DMS 273 (cell line): ENCODE results near the gene EPYC.
A peak's percentile ranks its signal among the peaks of the same experiment; 100 is the strongest.

ENCODE experiments used
- DNase-seq: peaks from one replicate; lab custom pipeline; 2025; ENCODE audit not compliant: unreplicated experiment; lab: John Stamatoyannopoulos, UW

The EPYC gene

DNA sequence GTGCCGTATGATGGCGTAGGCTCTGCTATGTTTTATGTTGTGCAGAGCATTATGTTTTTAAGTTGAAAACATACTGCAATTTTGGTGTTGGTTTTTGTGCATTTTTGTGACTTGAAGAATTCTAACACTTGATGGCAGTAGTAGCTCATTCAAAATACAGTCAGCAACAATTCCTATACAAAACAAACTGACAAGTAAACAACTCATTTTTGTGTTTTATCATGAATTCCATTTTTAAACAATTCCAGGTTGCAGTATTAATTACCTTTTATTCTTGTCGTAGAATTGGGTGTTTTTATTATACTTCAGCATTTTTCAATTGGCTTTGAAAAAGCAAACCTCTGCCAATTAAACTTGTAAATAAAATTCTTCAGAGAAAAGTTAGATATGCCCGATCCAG lies 45.7 kb downstream of the EPYC start:
- DNase-seq = peak; percentile 2

DNA sequence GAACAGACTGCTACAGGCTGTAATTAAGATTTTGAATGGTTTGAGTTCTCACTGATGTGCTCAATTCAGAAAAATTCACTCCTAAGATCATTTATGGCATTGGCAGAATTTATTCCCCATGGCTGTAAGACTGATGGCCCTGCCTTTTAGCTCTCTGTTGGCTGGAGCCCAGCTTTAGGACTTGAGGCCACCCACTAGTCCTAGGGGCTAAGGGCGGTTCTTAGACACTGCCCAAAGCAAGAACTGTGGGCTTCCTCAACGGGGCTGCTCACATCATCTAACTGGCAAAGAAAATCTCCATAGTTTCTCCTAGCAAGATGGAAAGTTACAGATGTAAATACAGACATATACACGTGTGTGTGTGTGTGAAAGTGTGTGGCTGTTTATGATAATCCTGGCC lies 46.4 kb downstream of the EPYC start:
- DNase-seq = no peak

- DNase-seq = no peak
Observed at GRCh38 chr12:90954921-90955320, 49.9 kb downstream of the EPYC start, which contains the start of gene CCER1. Gene CCER1 (minus strand): TSS chr12:90955176. CDS start chr12:90954742, 434 bp downstream.

DNA sequence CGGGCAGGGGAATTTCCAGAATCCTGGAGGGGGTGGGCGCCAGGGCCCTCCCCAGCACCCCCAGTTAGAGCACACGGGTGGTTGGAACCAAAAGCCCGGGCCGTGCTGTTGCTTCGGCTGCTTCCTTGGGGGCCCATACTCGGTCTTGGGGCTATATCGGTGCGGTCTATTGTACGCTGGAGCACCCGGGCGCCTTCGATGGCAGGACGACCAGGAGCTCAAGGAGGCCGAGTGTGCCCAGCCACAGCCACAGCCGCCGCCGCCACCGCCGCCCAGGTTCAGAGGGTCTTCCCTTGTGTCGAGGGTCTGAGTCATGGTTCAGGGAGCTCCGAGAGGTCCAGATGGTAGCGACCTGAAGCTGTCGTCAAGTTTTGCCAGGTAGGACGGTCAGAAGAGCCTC lies 50.3 kb downstream of the EPYC start:
- no peak for DNase-seq

GRCh38 chr12:90953956-90954421 lies 50.8 kb downstream of the EPYC start:
- no peak for DNase-seq

DNA sequence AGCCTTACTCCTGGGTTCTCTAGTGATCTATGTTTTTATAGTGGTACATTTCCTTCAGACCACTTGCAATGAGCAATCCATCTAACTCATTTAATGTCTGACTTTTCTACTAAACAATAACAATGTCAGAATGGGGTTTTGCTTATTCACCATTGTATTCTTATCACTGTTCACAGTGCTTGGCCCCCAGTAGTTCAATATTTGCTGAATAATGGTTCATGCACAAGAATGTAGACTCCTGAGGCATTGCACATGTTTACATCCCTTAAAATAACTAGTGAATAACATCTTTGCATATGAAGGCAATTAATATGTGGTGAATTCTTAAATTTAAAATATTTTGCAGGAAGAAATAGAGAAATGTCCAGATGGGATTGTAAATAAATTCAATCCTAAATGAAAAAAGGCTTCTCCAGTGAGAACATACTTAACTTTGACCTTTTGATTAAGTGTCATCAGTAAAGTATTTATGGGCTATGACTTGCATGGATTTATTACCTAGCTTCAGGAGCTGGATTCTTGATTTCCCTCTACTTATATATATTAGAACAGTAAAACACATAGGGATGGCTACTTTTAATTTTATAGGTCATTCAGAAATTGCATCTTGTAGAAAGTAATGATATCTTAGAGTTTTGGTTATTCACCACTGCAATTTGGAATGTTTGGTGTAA lies 53.2 kb downstream of the EPYC start:
- DNase-seq = no peak

DNA sequence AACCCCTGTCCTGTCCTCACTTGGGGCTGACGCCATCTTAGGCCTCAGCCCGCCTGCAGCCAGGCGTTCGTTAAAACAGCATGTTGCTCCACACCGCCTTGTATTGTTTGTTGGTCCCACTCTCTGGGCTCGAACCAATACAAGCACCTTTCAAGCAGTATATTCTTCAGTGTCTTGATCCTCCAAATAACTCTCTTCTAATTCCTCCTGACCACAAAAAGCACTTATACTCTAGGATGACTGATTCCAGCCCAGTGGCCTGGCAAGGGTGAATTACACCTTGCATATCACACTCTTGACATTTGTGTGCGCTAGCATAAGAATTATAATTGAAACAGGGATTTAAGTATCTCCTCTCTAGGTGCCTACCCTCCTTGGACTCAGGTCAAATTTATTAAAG lies 56.9 kb downstream of the EPYC start:
- no peak for DNase-seq

GRCh38 chr12:90945070-90945649 lies 59.6 kb downstream of the EPYC start:
- DNase-seq = peak; percentile 51

DNA sequence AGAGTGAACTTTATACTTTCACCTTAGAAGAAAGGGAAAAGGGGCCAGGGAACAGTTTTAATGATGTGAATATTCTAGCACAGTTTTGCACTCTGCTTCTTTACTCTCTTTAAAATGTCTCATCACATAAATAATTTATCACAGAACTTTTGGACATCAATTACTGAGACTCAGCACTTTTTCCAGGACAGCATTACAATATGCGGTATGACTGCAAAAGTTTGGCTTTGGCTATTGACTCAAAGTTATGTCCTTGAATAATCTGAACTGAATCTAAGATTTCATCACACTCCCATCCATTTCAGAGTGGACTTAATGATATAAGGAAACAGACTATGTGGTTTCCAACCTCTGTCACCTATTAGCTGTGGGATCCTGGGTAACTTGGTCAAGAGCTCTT lies 61.5 kb downstream of the EPYC start:
- DNase-seq = no peak

- DNase-seq = peak; percentile 67
Observed at GRCh38 chr12:90940872-90941499, 63.8 kb downstream of the EPYC start.

- no peak for DNase-seq
Observed at GRCh38 chr12:90939382-90939781, 65.4 kb downstream of the EPYC start.

DNA sequence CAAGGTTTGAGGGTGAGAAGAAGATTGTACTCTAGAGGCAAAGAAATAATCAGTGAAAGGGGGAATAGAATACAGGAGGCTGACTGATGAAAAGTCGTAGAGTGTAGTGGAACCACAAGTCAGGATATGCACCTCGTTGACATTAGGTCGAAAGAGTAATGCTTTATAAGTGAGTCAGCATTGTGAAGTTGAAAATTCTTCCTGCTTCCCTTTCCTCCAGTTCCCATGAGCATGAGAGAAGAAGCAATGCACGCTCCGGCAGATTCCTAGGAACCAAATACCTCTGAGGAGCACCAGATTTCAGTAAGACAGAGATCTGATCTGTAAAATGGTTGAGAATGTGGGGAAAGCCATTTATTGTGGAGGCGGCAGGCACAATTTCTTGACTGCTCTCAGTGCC lies 66.3 kb downstream of the EPYC start:
- DNase-seq = no peak

GRCh38 chr12:90937651-90938050 lies 67.1 kb downstream of the EPYC start:
- no peak for DNase-seq

- no peak for DNase-seq
Observed at GRCh38 chr12:90936230-90937005, 68.4 kb downstream of the EPYC start.

DNA sequence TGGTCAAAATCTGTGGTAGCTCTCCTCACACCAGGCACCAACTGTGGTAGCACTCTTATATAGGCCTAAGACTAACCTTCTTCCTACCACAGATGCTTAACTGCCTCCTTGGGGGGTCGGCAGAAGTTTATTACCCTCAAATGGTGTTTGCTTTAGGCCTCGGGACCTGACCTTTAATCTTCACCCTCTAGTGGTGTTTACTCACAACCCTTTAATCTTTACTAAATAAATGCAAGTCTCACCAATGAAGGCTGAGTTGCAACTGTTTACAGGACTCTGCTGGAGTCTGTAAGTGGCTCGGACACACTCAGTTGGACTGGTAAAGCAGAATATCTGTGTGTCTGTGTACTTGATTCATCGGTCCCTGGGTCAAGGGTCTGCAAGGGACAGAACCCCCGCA lies 79.2 kb downstream of the EPYC start:
- no peak for DNase-seq

GRCh38 chr12:90924406-90924805 lies 80.4 kb downstream of the EPYC start:
- peak; percentile 56 for DNase-seq

- no peak for DNase-seq
Observed at GRCh38 chr12:90922145-90922627, 82.6 kb downstream of the EPYC start.

GRCh38 chr12:90921536-90921935 lies 83.2 kb downstream of the EPYC start:
- DNase-seq = no peak

DNA sequence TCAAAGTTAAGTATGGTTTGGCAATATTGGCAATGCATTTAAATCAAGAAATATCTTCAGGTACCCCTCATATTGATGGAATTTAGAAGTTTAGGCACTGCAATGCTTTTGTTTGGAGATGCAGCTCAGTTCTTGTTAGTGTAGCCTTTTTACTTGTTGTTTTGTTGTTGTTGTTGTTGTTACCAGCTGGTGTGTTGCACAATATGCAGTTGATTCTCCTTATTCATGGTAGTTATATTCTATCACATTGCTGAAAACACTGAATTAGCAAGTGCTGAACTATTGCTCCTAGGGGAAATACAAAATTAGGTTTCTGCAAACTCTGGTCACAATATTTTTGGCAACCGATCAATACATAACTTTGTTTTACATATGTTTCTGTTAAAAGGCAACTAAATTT lies 84.5 kb downstream of the EPYC start:
- no peak for DNase-seq

- no peak for DNase-seq
Observed at GRCh38 chr12:90917431-90917830, 87.3 kb downstream of the EPYC start.

GRCh38 chr12:90916516-90916915 lies 88.3 kb downstream of the EPYC start:
- DNase-seq = no peak
